Testis (tissue), 3 donors: ENCODE data around the gene KRR1. TPM values are rescaled to one million over a fixed set of nuclear protein-coding genes. Genes with fewer than 3 reads are reported as not detected.
A peak's percentile ranks its signal among the peaks of the same experiment; 100 is the strongest.

Source experiments
- DNase-seq: peaks from one replicate; pipeline ENCODE4 v3.0.0-alpha.2; 2019
- H3K27ac ChIP-seq, 2 donors: fragments of 200-600 bp; sonication (generic); one replicate each; pipeline ENCODE4 v1.5.1; 2019
- H3K27me3 ChIP-seq: fragments of 200-600 bp; sonication (generic); one replicate; pipeline ENCODE4 v1.5.1; 2019
- H3K36me3 ChIP-seq: fragments of 200-600 bp; sonication (generic); one replicate; pipeline ENCODE4 v1.5.1; 2017; ENCODE audit warnings: low read depth; ENCODE audit errors: missing control alignments
- H3K4me1 ChIP-seq: fragments of 200-600 bp; sonication (generic); one replicate; pipeline ENCODE4 v1.5.1; 2019
- H3K4me3 ChIP-seq, 2 donors: fragments of 200-600 bp; sonication (generic); one replicate each; pipeline ENCODE4 v1.5.1; 2017 to 2019
- H3K9me3 ChIP-seq: fragments of 200-600 bp; sonication (generic); one replicate; pipeline ENCODE4 v1.5.1; 2017
- CTCF ChIP-seq, 3 experiments: fragments of 450-650 bp in 2 of 3; fragments of 200-600 bp in 1 of 3; sonication (generic) in 1 of 3; IDR thresholded peaks; one replicate each; pipeline ENCODE4 v1.5.1; 2016 to 2019; ENCODE audit warnings: antibody characterized with exemption in 3 of 3, mild to moderate bottlenecking in 2 of 3, moderate library complexity in 1 of 3
- POLR2A ChIP-seq: fragments of 450-650 bp; IDR thresholded peaks from one replicate; pipeline ENCODE4 v1.6.1; 2017; ENCODE audit warnings: antibody characterized with exemption, mild to moderate bottlenecking, moderate library complexity
- WGBS, 2 donors: methylation state at CpG; one replicate each; pipeline ENCODE4 v1.1.5; 2018; 5-methylcytosine and 5-hydroxymethylcytosine counted together
- intact Hi-C: fragments of 100-400 bp; cut with DNase I; formaldehyde crosslinking; loops from one replicate; pipeline ENCODE4 v1.15.1; 2023; ENCODE audit warnings: low total_unique reads
- polyA plus RNA-seq: library from polyadenylated mRNA; stranded (reverse); fragments of 350-450 nt; fragmentation: Illumina TruSeq; extraction: RNeasy Lipid Tissue Mini Kit (QIAGEN cat#74804); gene quantifications from one replicate; pipeline ENCODE4 v1.2.3, GENCODE V29; 2014; ENCODE audit warnings: low read depth, low replicate concordance; ENCODE audit not compliant: insufficient read depth
- total RNA-seq, 2 donors: library from RNA; depleted of rRNA; stranded (reverse); fragments of >200 nt; gene quantifications; one replicate each; pipeline ENCODE4 v1.2.3, GENCODE V29; 2016

The KRR1 gene
- total and polyA plus RNA-seq, 3 donors from 2014 or later, result 24.8 to 38.8 (median 37.5) TPM

GRCh38 chr12:75483431-75483830, 28.0 kb downstream of the KRR1 start:
- no peaks in the 10 kb centered on the region for H3K4me1 ChIP-seq
- no peaks in the 10 kb centered on the region for H3K27me3 ChIP-seq
- intact Hi-C loops, result no loop called here
- H3K4me3 ChIP-seq, result no peak overlapping the region
- TF ChIP-seq CTCF (IDR thresholded peaks at IDR 0.05) (no peak), POLR2A (no peak)
- 43 to 62% methylated on average over 2 of the region's 2 CpGs for WGBS, 2 donors
- H3K36me3 ChIP-seq, result no peaks in the 10 kb centered on the region
- no peak for DNase-seq
- H3K27ac ChIP-seq, result no peak overlapping the region
- no peaks in the 10 kb centered on the region for H3K9me3 ChIP-seq

GRCh38 chr12:75482646-75483045, 28.8 kb downstream of the KRR1 start:
- 52 to 55% methylated on average over 4 of the region's 4 CpGs for WGBS, 2 donors
- intact Hi-C loops, result no loop called here

GRCh38 chr12:75481774-75482173, 29.6 kb downstream of the KRR1 start:
- intact Hi-C loops, result no loop called here
- H3K4me1 ChIP-seq, result no peaks in the 10 kb centered on the region
- no peak overlapping the region for H3K27ac ChIP-seq
- no peaks in the 10 kb centered on the region for H3K9me3 ChIP-seq
- no peak overlapping the region for H3K4me3 ChIP-seq
- WGBS, 2 donors, result 76 to 85% methylated on average over 4 of the region's 4 CpGs
- H3K36me3 ChIP-seq, result no peaks in the 10 kb centered on the region
- H3K27me3 ChIP-seq, result no peaks in the 10 kb centered on the region
- DNase-seq, result no peak
- no peak for TF ChIP-seq CTCF (IDR thresholded peaks at IDR 0.05)
- TF ChIP-seq POLR2A, result no peak

More at GRCh38 chr12:75482646-75483045, 28.8 kb downstream of the KRR1 start:
- Histone ChIP-seq H3K27me3 (no peaks in the 10 kb centered on the region), H3K9me3 (no peaks in the 10 kb centered on the region), H3K4me1 (no peaks in the 10 kb centered on the region), H3K36me3 (no peaks in the 10 kb centered on the region), H3K27ac (no peak overlapping the region), H3K4me3 (no peak overlapping the region)
- TF ChIP-seq POLR2A (no peak), CTCF (IDR thresholded peaks at IDR 0.05) (no peak)
- DNase-seq, result no peak

GRCh38 chr12:75481013-75481705, 30.2 kb downstream of the KRR1 start:
- no peaks in the 10 kb centered on the region for H3K4me1 ChIP-seq
- TF ChIP-seq CTCF (IDR thresholded peaks at IDR 0.05) (no peak), POLR2A (no peak)
- peak overlapping the region in 1 of 2 donors; percentile 71 for H3K27ac ChIP-seq
- intact Hi-C loops, result no loop called here
- H3K4me3 ChIP-seq, result peak overlapping the region; percentile 40 to 44
- no peaks in the 10 kb centered on the region for H3K36me3 ChIP-seq
- H3K27me3 ChIP-seq, result no peaks in the 10 kb centered on the region
- WGBS, 2 donors, result 44 to 46% methylated on average over 5 of the region's 5 CpGs
- no peak for DNase-seq
- no peaks in the 10 kb centered on the region for H3K9me3 ChIP-seq

GRCh38 chr12:75480469-75480949, 30.9 kb downstream of the KRR1 start, which contains the start of gene GLIPR1:
Gene GLIPR1 (plus strand): TSS chr12:75480755. CDS start chr12:75480881, 126 bp downstream.
- peak within 1 kb of the TSS; percentile 40 to 44 for H3K4me3 ChIP-seq
- peak within 1 kb of the TSS in 1 of 2 donors; percentile 71 for H3K27ac ChIP-seq
- intact Hi-C loops, result no loop called here
- no peaks in the 10 kb centered on the region for H3K27me3 ChIP-seq
- TF ChIP-seq POLR2A (no peak), CTCF (IDR thresholded peaks at IDR 0.05) (no peak)
- H3K4me1 ChIP-seq, result no peaks in the 10 kb centered on the region
- 31 to 45% methylated on average over 8 of the region's 8 CpGs for WGBS, 2 donors
- peak; percentile 73 for DNase-seq
- no peaks in the 10 kb centered on the region for H3K9me3 ChIP-seq
- no peaks in the 10 kb centered on the region for H3K36me3 ChIP-seq
